GM12873 (cell line): Measurements from ENCODE around the gene GRIA4.

Source experiments
- CTCF ChIP-seq: IDR thresholded peaks from 2 replicates; pipeline ENCODE4 v1.5.1; 2012; ENCODE audit warnings: low read depth, mild to moderate bottlenecking, moderate library complexity, low read length, control low read depth; ENCODE audit not compliant: insufficient read depth; ENCODE audit errors: missing control alignments

Gene GRIA4

GRCh38 chr11:105834461-105834860 is 224.6 kb downstream of the GRIA4 start:
- TF ChIP-seq CTCF, result no peak

DNA sequence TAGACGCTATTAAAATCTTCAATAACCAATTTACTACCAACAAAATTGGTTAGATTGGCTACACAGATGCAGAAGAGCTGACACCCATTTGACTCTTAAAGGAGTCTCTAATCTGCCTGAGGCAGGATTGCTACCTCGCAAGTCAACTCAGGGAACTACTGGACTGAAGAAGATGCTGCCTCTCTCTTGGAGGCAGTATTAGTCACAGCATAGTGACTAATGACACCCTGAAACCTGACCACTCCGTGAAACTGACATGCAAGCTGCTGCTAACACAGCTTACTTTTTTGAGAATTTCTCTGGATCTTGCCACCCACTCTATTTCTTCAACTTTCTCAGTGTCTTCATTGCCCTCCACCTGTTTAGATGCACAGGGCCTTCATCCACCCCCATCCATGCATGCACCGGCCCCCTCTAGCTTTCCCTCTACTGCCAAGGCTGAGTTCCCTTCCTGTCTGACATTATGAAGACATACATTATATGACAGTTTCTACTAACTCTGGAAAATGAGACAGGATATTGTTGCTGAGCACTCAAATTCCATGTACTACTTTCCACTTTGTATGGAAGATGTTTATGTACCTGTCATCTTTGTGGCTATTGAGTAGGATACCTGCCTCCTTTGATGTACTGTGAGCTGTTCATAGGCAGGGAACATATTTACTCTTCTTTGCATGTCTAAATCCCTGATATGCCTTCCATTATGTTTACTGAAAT is 229.0 kb downstream of the GRIA4 start:
- no peak for TF ChIP-seq CTCF

- TF ChIP-seq CTCF, result no peak
Observed at GRCh38 chr11:105840391-105840790, 230.5 kb downstream of the GRIA4 start.

DNA sequence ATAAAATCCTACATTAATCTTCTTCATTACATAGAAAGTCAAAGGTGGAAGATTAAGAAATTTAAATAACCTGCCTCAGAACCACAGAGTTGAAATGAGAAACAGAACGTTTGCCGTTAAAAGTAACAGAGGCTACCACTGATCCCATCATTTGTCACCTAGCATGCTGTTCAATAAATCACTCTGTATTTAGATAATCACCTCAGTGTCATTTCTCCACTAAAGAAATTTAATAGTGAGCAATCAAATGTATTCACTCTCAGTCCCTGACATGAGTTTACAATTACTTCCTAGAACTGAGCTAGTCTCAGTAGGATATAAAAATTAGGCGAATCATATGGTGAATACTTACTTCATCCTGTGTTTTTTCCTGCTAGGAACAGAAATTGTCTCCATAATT is 242.5 kb downstream of the GRIA4 start:
- TF ChIP-seq CTCF, result no peak

DNA sequence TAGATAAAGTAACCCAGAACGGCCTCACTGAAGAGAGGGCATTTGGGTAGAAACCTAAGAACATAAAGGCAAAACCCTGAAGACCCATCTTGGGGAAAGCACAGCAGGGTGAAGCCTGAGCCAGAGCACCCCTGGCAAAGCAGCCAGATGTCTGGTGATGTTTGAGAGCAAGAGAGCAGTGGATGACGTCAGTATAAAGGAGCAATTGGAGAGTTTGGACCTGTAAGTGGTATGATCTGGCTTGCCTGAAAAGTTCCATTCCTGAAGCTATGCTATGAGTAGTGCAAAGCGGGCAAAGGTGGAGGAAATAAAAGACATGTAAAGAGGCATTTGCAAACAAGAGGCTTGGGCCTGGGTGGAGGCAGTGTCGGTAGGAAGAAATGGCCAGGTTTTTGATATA is 244.4 kb downstream of the GRIA4 start:
- TF ChIP-seq CTCF, result no peak

DNA sequence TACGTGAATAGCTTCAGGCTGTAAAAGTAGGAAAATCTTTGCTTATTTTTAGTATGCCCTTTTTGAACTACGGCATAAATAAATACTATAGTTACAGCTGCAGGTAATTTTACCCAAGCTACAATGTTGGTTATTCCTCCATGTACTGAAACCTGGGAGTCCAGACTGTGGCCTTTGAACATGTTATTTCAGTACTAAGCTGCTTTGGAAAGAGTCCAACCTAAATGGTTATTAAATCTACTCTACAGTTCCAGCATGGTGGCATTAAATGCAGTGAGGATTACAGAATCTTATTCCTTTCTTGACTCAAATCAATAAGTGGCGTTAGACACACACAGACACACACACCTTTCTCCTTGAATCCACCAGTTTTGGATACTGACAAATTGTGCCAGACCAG is 247.1 kb downstream of the GRIA4 start:
- no peak for TF ChIP-seq CTCF

- TF ChIP-seq CTCF, result no peak
Observed at GRCh38 chr11:105857728-105858127, 247.9 kb downstream of the GRIA4 start.
